Aorta (tissue), 5 donors: ENCODE data around the gene PRICKLE3. TPM values are rescaled to one million over a fixed set of nuclear protein-coding genes. Genes with fewer than 3 reads are reported as not detected.

Experiments used
- ATAC-seq: fragments of 200-7000 bp; cut with Tn5 transposase; one replicate; pipeline ENCODE4 v1.9.1; 2022; ENCODE audit warnings: moderate library complexity; ENCODE audit not compliant: low FRiP score
- DNase-seq, 2 donors: peaks; one replicate each; pipeline ENCODE4 v3.0.0-alpha.2; 2020
- H3K27ac ChIP-seq, 2 donors: one replicate each; pipeline ENCODE4 v1.5.1; 2013; ENCODE audit warnings: low read length in 2 of 2, mild to moderate bottlenecking in 2 of 2, moderate library complexity in 2 of 2, control low read depth in 1 of 2, inconsistent platforms in 1 of 2, low read depth in 1 of 2
- H3K27me3 ChIP-seq, 2 donors: one replicate each; pipeline ENCODE4 v1.6.1; 2013; ENCODE audit warnings: control low read depth in 1 of 2, low read length in 1 of 2, mild to moderate bottlenecking in 1 of 2, moderate library complexity in 1 of 2; ENCODE audit not compliant: insufficient read depth in 2 of 2, control insufficient read depth in 1 of 2
- H3K36me3 ChIP-seq, 2 donors: one replicate each; pipeline ENCODE4 v1.6.1; 2013; ENCODE audit warnings: control low read depth in 1 of 2, low read length in 1 of 2, mild to moderate bottlenecking in 1 of 2; ENCODE audit not compliant: insufficient read depth in 2 of 2, control insufficient read depth in 1 of 2
- H3K4me1 ChIP-seq, 2 donors: one replicate each; pipeline ENCODE4 v1.6.1; 2013; ENCODE audit warnings: low read length in 2 of 2, control low read depth in 1 of 2, mild to moderate bottlenecking in 1 of 2, moderate library complexity in 1 of 2; ENCODE audit not compliant: insufficient read depth in 2 of 2, control insufficient read depth in 1 of 2
- H3K4me3 ChIP-seq, 2 donors: one replicate each; pipeline ENCODE4 v1.5.1; 2013; ENCODE audit warnings: low read length in 2 of 2, control low read depth in 1 of 2, mild to moderate bottlenecking in 1 of 2
- H3K9me3 ChIP-seq: one replicate; pipeline ENCODE4 v1.6.1; 2013; ENCODE audit warnings: mild to moderate bottlenecking, low read length; ENCODE audit not compliant: control insufficient read depth
- WGBS, 2 donors: extraction: QIAGEN DNeasy Blood & Tissue Kit; methylation state at CpG; one replicate each; pipeline ENCODE4 v1.1.7; 2013; 5-methylcytosine and 5-hydroxymethylcytosine counted together
- intact Hi-C, 2 donors: fragments of 100-400 bp; cut with DNase I; formaldehyde crosslinking; loops; one replicate each; pipeline versions ENCODE4 v1.14.2 to v1.15.0; 2022
- polyA plus RNA-seq, 2 donors: library from polyadenylated mRNA; stranded (reverse); fragments of 200-250 nt; gene quantifications; one replicate each; pipeline ENCODE4 v1.2.3, GENCODE V29; 2013
- total RNA-seq, 2 donors: library from RNA; stranded (reverse); fragmentation: NEBNext Ultra II Directional; extraction: Animal tissue kit (Norgen Biotek cat#: 25700); gene quantifications; one replicate each; pipeline ENCODE4 v1.2.1, GENCODE V29; 2021
- donor health status: healthy with polysubstance abuse.
- donor health status: Bipolar disorder and iron deficiency.
- donor health status: DM: no; HTN: no; CAD: no.
- donor health status: DM: no; HTN: no; CAD: no.
- donor health status: DM: yes; HTN: yes; CAD: no.

PRICKLE3 gene
- total and polyA plus RNA-seq, 4 donors, result 2.8 to 13.3 (median 9.6) TPM

DNA sequence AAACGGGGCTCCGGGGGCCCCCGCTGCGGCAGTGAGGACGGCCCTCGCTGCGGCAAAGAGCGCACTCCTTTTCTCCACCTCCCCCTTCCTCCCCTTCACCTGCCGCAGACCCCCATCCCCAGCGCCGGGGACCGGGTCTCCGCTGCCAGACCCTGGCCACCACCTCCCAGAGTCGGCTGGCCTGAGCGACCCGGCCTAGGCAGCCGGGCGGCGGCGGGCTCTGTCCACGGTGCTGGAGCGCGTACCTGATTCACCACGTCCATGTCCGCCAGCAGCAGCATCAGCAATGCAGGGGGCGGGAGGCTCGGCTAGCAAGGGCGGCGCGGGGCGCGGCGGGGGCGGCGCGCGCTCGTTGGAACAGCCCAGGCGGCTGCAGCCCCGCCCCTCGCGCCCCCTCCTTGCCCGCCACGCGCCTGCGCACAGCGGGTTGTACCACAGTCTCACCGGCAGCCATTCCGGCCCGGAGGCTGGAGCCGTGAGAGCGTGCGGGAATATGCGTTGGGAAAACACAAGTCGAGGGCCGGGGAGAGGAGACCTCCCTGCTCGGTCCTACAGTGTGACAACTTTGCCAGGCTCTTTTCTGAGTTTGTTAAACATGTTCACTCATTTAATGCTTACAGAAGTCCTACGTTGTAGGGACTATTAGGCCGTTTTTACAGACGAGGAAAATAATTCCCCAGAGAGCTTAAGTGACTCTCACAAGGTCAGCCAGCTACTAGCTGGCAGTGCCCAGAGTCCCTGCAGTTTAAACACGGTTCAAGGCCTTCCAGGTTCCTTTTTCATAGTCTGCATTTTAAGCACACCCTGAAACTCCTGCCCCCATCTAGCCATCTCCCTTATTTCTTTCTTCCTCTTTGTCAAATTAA lies 14.0 kb upstream of the PRICKLE3 start, which contains the start of gene SYP:
SYP (minus strand) TSS at position 288 of the 866 bp plus-strand sequence; CDS start at position 281, 7 bp downstream.
- DNase-seq (peak; percentile 91 to 96), ATAC-seq (peak; percentile 92)
- Histone ChIP-seq H3K9me3 (no peaks in the 10 kb centered on the region), H3K4me1 (no peaks in the 10 kb centered on the region), H3K36me3 (no peaks in the 10 kb centered on the region), H3K27ac (no peak within 1 kb of the TSS), H3K4me3 (no peak within 1 kb of the TSS), H3K27me3 (no peaks in the 10 kb centered on the region)
- intact Hi-C loops, result loop anchor here in 1 of 2 donors (5.0 kb wide), 1 partner anchor 37 kb away; the partner anchor contains the start of gene CCDC22
- 1 to 34% methylated on average over 58 to 61 of the region's 61 CpGs for WGBS, 2 donors

DNA sequence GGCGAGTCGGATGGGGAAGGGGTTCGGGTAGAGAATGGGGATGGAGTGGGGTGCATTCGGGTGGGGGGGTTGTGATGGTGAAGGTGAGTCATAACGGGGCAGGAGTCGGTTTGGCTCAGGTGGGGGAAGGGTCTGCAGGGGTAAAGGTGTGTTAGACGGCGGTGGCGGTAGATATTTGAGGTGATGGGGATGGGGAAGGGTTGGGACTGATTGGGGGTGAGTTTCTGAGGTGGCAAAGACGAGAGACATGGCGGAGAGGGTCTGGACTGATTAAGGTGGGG lies 13.1 kb upstream of the PRICKLE3 start:
- Histone ChIP-seq H3K36me3 (no peaks in the 10 kb centered on the region), H3K4me1 (no peaks in the 10 kb centered on the region), H3K27ac (no peak overlapping the region), H3K9me3 (no peaks in the 10 kb centered on the region), H3K4me3 (no peak overlapping the region), H3K27me3 (no peaks in the 10 kb centered on the region)
- DNase-seq, result no peak
- no peak for ATAC-seq
- intact Hi-C loops, result no loop called here
- whole genome bisulfite sequencing, 2 donors, result 22 to 47% methylated on average over 11 of the region's 11 CpGs

DNA sequence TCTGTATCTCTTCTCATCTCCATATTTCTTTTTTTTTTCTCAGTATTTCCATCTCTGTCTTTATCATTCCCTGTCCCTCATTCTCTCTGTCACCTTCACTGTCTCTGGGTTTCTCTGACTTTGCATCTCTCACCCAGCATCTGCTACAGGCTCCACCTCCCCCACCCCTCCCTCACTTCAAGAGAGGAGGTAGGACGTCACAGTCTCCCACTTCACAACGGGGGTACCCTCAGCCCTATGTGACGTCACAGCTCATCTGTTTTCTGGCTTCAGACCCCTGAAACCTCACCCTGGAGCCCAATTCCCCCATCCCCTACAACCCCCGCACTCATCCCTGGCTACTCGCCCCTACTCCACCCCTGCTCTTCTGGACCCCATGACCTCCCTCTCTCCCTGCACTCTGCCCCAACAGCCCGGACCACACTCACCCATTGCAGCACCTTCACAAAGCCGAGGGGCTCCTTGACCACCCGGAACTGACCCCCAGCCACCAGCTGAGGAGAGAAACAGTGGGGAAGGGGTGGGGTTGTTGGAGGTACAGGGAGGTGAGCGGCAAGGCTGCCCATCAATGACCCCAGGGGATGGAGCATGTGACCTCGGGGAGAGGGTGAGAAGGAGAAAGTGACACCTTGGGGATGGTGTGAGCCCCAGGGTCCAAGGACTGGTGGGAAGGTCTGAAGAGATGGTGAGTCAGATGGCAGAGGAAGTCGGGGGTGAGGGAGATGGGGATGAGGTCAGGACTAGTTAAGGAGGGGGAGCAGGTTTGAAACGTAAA lies 12.6 kb upstream of the PRICKLE3 start:
- Histone ChIP-seq H3K36me3 (no peaks in the 10 kb centered on the region), H3K4me3 (no peak overlapping the region), H3K4me1 (no peaks in the 10 kb centered on the region), H3K27me3 (no peaks in the 10 kb centered on the region), H3K27ac (no peak overlapping the region), H3K9me3 (no peaks in the 10 kb centered on the region)
- DNase-seq (no peak), ATAC-seq (no peak)
- WGBS, 2 donors, result 19 to 46% methylated on average over 12 of the region's 12 CpGs
- intact Hi-C loops, result no loop called here

DNA sequence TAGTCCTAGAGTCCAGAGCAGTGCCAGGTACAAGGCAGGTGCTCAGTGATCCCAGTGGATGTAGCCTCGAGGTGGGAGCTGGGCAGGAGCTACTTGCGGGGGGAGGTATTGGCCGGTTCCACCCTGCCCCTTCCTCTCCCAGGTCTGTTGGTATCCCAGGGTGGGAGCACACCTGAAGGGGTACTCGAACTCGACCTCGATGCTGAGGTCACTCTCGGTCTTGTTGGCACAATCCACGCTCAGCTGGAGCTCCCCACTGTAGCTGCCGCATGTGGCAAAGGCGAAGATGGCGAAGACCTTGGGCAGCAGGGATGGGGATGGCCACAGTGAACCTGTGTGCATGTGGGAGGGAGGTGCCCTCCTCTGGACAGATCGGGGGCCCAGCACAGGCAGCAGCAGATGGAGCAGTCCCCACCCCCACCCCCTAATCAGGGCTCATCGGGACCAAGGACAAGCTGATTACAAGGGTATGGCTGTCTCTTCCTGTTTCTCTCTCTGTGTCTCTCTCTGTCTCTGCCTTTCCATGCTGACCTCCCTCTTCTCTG lies 11.4 kb upstream of the PRICKLE3 start:
- Histone ChIP-seq H3K4me1 (no peaks in the 10 kb centered on the region), H3K27me3 (no peaks in the 10 kb centered on the region), H3K9me3 (no peaks in the 10 kb centered on the region), H3K4me3 (no peak overlapping the region), H3K36me3 (no peaks in the 10 kb centered on the region), H3K27ac (no peak overlapping the region)
- ATAC-seq (no peak), DNase-seq (peak in 1 of 2 donors; percentile 68)
- intact Hi-C loops, result no loop called here
- WGBS, 2 donors, result 73 to 79% methylated on average over 13 of the region's 13 CpGs

DNA sequence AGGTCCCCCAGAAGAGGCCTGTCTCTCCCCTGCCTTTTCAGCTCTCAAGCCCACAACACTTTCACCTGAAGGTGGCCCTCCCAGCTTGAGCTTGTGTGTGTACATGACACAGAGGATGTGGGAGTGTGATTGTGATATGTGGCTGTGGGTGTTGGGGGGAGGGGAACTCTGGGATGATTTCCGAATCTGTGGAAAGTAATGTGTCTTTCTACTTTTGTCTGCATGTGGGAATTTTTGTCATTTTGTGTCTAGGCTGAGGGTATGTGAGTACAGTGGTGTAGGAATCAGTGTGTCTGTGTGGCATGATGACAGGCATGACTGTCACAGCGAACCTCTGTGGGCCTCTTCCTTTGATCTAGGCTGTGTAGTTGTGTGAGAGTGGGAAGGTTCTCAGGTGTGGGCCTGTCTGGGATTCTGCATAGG lies 7.4 kb upstream of the PRICKLE3 start:
- intact Hi-C loops, result loop anchor here in 1 of 2 donors (5.0 kb wide), 1 partner anchor 79 kb away; no protein-coding TSS in a partner anchor
- Histone ChIP-seq H3K9me3 (no peaks in the 10 kb centered on the region), H3K36me3 (no peaks in the 10 kb centered on the region), H3K4me3 (no peak overlapping the region), H3K27me3 (no peaks in the 10 kb centered on the region), H3K27ac (no peak overlapping the region), H3K4me1 (no peaks in the 10 kb centered on the region)
- WGBS, 2 donors, result 63 to 78% methylated on average over 2 of the region's 2 CpGs
- DNase-seq (no peak), ATAC-seq (no peak)

DNA sequence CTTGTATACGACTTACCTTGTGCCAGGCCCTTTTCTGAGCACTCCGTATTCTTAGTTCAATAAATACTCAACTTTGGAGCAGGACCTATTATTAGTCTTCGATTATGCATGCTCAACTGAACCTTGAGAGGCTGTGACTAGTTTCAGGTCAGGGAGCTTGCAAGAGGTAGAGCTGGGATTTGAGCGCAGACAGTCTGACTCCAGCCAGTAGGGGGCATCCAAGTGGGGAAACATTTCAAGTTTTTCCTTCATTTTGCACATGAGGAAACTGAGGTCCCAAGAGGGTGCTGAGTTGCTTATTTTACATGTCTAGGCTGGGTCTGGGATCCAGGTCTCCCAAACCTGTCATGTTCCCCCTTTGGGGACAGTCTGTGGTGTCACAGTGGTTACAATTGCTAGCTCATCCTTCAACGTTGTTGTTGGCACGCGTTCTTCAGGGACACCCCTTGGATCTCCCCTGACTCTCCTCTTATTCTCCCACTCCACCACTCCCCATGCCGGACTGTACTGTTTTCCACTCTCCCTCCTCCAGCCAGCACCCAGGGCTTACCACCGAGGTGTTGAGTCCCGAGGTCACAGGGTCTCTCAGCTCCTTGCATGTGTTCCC lies 6.7 kb upstream of the PRICKLE3 start:
- intact Hi-C loops, result loop anchor here in 1 of 2 donors (5.0 kb wide), 1 partner anchor 79 kb away; no protein-coding TSS in a partner anchor
- Histone ChIP-seq H3K27ac (no peak overlapping the region), H3K4me3 (no peak overlapping the region), H3K27me3 (no peaks in the 10 kb centered on the region), H3K36me3 (no peaks in the 10 kb centered on the region), H3K9me3 (no peaks in the 10 kb centered on the region), H3K4me1 (no peaks in the 10 kb centered on the region)
- no peak for DNase-seq
- ATAC-seq, result no peak
- WGBS, 2 donors, result 64 to 66% methylated on average over 10 of the region's 10 CpGs

DNA sequence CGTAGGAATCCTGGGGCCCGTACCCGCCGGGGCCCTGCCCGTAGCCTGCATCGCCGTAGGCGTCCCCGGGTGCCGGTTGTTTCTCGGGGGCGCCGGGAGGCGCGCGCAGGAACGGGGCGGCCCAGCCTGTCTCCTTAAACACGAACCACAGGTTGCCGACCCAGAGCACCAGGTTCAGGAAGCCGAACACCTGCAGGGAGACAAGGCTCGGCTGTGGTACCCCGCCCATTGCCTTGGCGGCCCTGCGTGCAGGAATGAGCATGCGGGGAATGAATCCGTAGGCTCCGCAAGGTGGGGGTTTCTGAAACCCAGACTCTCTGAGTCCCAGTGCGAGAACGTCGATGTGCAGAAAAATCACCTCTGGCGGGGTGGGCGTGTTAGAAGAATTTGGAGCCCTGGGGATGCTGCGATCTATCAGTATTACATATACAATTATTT lies 5.4 kb upstream of the PRICKLE3 start:
- Histone ChIP-seq H3K4me3 (peak overlapping the region; percentile 37 to 72), H3K4me1 (no peaks in the 10 kb centered on the region), H3K27me3 (no peaks in the 10 kb centered on the region), H3K36me3 (no peaks in the 10 kb centered on the region), H3K27ac (peak overlapping the region in 1 of 2 donors; percentile 80), H3K9me3 (no peaks in the 10 kb centered on the region)
- WGBS, 2 donors, result 1 to 48% methylated on average over 34 of the region's 34 CpGs
- intact Hi-C loops, result loop anchor here in 1 of 2 donors (5.0 kb wide), 1 partner anchor 81 kb away; no protein-coding TSS in a partner anchor
- no peak for ATAC-seq
- no peak for DNase-seq
